Brain microvascular endothelial cell (primary cell): ENCODE measurements around the gene ZNF407.

Experiments used
- DNase-seq: peaks from one replicate; pipeline ENCODE4 v3.0.0-alpha.2; 2020
- H3K27ac ChIP-seq: fragments of 250-450 bp; sonication (Bioruptor Pico); 2 replicates; pipeline ENCODE4 v1.5.1; 2020; ENCODE audit warnings: mild to moderate bottlenecking, moderate library complexity
- H3K27me3 ChIP-seq: fragments of 250-450 bp; sonication (Bioruptor Pico); replicated peaks from 2 replicates; pipeline ENCODE4 v1.5.1; 2020; ENCODE audit warnings: mild to moderate bottlenecking
- H3K36me3 ChIP-seq: fragments of 250-450 bp; sonication (Bioruptor Pico); replicated peaks from 2 replicates; pipeline ENCODE4 v1.5.1; 2020; ENCODE audit warnings: mild to moderate bottlenecking
- H3K4me3 ChIP-seq: 2 replicates; pipeline ENCODE4 v1.5.1; 2011; ENCODE audit warnings: low read depth, mild to moderate bottlenecking, control low read depth, low read length, moderate library complexity
- in situ Hi-C: cut with HindIII; loops from 2 replicates; pipeline ENCODE4 v1.10.0; 2017; ENCODE audit warnings: low sequenced_read_pairs, low pct_ligation_motif_present
- TF ChIP-seq, protein P1 (sequence below): IDR thresholded peaks from 2 replicates; pipeline ENCODE4 v1.5.1; 2011; ENCODE audit warnings: low read depth, mild to moderate bottlenecking, moderate library complexity, low read length, control low read depth, inconsistent platforms; ENCODE audit errors: missing control alignments

ZNF407 gene

DNA sequence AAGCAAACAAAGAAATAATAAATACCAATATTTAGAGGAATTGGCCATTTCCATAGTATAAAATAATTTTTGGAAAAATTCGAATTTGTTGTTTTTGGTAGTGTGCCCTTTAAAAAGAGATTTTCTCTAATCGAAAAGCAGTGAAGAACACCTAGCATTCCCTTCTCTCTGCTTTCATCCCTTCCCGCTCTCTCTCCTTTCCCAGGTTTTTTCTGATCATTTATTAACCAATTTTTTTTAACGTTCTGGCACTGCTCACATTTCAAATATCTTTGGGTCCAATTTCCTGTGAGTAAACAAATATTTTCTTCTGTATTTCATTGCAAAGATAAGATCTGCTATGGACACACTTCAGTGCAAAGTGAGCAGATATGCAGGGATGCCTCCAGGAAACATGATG is 101.2 kb downstream of the ZNF407 start:
- H3K4me3 ChIP-seq, result no peak overlapping the region
- TF ChIP-seq, protein P1, sequence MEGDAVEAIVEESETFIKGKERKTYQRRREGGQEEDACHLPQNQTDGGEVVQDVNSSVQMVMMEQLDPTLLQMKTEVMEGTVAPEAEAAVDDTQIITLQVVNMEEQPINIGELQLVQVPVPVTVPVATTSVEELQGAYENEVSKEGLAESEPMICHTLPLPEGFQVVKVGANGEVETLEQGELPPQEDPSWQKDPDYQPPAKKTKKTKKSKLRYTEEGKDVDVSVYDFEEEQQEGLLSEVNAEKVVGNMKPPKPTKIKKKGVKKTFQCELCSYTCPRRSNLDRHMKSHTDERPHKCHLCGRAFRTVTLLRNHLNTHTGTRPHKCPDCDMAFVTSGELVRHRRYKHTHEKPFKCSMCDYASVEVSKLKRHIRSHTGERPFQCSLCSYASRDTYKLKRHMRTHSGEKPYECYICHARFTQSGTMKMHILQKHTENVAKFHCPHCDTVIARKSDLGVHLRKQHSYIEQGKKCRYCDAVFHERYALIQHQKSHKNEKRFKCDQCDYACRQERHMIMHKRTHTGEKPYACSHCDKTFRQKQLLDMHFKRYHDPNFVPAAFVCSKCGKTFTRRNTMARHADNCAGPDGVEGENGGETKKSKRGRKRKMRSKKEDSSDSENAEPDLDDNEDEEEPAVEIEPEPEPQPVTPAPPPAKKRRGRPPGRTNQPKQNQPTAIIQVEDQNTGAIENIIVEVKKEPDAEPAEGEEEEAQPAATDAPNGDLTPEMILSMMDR, result no peak
- H3K27ac ChIP-seq, result no peak overlapping the region
- no peak for DNase-seq
- no peaks in the 10 kb centered on the region for H3K27me3 ChIP-seq
- in situ Hi-C loops, result no loop called here
- no peaks in the 10 kb centered on the region for H3K36me3 ChIP-seq

DNA sequence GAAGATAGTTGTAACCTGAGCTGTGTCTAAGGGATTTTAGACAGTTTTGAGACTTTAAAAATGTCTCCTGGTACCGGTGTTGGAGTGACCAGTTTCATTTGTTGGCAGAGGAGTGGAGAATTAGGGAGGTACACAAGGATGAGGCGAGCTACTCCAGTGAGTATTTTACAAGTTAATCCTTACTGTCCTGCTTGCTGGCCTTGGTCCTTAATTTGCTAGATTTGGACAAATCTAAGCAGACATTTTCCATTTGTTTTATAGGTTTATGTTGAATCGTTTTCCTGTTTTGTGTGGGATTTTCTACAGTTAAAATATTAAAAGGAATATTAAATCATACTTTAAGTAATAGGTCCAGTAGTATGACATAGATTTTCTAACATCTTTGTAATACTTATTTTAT is 101.8 kb downstream of the ZNF407 start:
- Histone ChIP-seq H3K27ac (no peak overlapping the region), H3K4me3 (no peak overlapping the region), H3K27me3 (no peaks in the 10 kb centered on the region), H3K36me3 (no peaks in the 10 kb centered on the region)
- TF ChIP-seq, protein P1, result no peak
- no peak for DNase-seq
- in situ Hi-C loops, result no loop called here

DNA sequence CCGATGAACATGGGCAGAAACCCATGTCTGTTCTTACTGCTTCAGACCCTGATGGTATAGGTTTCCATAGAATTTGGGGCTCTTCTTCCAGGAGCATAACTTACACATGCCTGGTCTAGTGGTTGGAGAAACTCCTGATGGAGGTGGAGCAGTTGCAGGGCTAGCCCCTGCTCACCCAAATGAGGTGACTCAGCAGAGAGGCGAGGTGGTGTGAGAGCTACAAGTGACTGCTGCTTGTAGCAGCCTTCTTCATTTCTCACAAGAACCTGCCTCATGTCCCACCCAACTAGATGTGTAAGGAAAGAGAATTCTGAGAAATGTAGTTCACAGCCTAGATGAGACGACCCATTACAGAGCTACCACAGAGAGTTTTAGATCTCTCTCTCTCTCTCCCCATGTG is 105.3 kb downstream of the ZNF407 start:
- Histone ChIP-seq H3K4me3 (no peak overlapping the region), H3K36me3 (no peaks in the 10 kb centered on the region), H3K27ac (no peak overlapping the region), H3K27me3 (no peaks in the 10 kb centered on the region)
- no peak for DNase-seq
- in situ Hi-C loops, result no loop called here
- TF ChIP-seq, protein P1, result no peak

DNA sequence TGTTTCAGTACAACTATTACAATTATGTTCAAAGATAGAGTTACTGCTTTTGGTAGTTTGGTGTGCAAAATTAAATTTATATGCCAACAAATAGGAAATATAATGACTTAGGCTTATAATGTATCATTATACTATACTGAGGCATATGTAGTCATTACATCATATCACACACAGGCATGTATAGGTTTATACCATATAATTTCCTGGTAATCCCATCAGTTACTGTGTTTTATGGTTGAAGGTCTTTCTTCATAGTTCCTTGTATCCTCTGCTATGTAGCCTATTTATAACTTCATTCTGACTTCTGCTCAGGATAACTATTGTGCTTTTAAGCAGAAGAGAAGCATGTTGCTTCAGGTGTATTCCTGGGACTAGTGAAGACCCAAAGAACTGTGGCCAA is 110.5 kb downstream of the ZNF407 start:
- in situ Hi-C loops, result no loop called here
- H3K27me3 ChIP-seq, result no peaks in the 10 kb centered on the region
- TF ChIP-seq, protein P1, result no peak
- no peaks in the 10 kb centered on the region for H3K36me3 ChIP-seq
- H3K27ac ChIP-seq, result no peak overlapping the region
- no peak overlapping the region for H3K4me3 ChIP-seq
- no peak for DNase-seq

DNA sequence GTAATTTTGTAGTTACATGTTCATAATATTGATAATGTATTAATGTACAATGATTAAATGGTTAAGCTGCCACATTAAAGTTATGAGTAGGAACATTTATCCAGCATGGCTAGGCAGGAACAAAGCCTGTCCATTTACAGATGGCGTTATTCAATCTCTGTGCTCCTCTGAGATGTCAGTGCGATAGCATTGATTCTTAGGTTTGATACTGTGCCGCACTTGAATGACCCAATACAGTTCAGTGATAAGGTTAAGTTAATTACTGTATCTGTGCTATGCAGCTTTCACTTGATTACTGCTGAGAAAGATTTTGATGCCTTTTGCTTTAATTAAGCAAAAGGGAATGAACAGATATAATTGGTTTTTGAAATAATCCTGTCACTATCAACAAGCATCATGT is 111.8 kb downstream of the ZNF407 start:
- in situ Hi-C loops, result no loop called here
- DNase-seq, result no peak

DNA sequence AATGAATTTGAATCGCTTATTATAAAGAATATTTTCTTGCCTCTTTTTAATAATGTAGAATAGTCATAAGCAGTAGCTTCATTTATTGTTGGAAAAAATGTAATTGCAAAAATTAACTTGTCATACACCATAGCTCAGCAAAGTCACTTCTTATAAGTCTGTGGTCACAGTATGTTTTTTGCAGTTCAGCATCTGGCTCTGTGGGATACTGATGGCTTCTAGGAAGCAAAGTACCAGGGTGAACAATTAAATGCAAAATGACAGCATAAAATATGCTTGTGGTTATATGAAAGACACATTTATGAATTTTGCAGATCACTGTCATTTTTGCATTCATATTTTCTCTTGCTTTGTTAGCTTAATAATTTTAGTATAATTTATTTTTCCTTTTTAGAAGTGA is 116.5 kb downstream of the ZNF407 start:
- TF ChIP-seq, protein P1, result no peak
- in situ Hi-C loops, result no loop called here
- DNase-seq, result no peak

More for the DNA sequence above, 111.8 kb downstream of the ZNF407 start:
- TF ChIP-seq, protein P1, result no peak
- Histone ChIP-seq H3K27me3 (no peaks in the 10 kb centered on the region), H3K4me3 (no peak overlapping the region), H3K36me3 (no peaks in the 10 kb centered on the region), H3K27ac (no peak overlapping the region)

More for the DNA sequence above, 116.5 kb downstream of the ZNF407 start:
- Histone ChIP-seq H3K27ac (no peak overlapping the region), H3K4me3 (no peak overlapping the region), H3K27me3 (no peaks in the 10 kb centered on the region), H3K36me3 (no peaks in the 10 kb centered on the region)
